NOMO-1 (cell line): ENCODE data around the gene CALHM2.
"Not testable (repeated sequence)": the region's sequence is repeated elsewhere in the genome, so short reads cannot be mapped to it uniquely, and the experiment has no call there.

Experiments
- DNase-seq, 2 experiments: peaks; one replicate each; lab custom pipeline; 2025; ENCODE audit not compliant: unreplicated experiment in 2 of 2; lab: John Stamatoyannopoulos, UW

CALHM2 gene

DNA sequence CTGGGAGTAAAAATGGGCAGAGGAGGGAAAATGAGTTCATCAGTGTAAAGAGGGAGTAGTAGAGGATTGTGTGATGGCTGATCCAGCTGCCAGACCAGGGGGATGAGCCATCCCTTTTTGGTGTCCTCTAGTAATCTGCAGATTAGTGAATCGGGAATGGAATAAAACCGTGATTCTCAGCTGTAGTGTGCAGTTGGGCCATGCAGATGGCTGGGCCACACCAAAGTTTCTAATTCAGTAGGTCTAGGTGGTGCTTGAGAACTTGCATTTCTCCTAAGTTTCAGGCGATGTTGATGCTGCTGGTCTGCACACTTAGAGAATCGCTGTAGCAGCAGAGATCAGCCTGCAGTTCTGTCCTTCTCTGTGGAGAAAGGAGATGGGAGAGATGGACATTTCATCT lies 33.1 kb downstream of the CALHM2 start:
- DNase-seq: no peak

DNA sequence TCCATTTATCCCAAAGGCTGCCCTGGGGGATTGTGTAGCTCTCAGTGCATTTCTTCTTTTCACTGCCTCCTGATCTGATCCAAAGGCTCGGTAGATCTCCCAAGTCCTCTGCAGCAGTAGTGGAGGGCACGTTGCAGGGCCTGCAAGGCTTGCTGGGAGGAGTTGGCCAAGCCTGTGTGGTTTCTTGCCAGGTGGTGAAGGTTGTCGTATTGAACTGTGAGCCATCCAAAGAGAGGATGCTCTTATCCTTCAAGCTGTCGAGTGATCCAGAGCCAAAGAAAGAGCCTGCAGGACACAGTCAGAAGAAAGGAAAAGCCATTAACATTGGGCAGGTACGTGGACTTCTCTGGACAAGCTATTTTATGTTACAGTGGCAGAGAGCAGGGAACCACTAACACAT lies 34.6 kb downstream of the CALHM2 start:
- no peak for DNase-seq

DNA sequence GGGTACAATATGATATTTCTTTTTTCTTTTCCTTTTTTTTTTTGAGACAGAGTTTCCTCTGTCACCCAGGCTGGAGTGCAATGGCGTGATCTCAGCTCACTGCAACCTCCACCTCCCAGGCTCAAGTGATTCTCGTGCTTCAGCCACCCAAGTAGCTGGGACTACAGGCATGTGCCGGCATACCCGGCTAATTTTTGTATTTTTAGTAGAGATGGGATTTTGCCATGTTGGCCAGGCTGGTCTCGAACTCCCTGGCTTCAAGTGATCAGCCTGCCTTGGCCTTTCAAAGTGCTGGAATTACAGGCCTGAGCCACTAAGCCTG lies 35.1 kb downstream of the CALHM2 start:
- not testable (repeated sequence) for DNase-seq

DNA sequence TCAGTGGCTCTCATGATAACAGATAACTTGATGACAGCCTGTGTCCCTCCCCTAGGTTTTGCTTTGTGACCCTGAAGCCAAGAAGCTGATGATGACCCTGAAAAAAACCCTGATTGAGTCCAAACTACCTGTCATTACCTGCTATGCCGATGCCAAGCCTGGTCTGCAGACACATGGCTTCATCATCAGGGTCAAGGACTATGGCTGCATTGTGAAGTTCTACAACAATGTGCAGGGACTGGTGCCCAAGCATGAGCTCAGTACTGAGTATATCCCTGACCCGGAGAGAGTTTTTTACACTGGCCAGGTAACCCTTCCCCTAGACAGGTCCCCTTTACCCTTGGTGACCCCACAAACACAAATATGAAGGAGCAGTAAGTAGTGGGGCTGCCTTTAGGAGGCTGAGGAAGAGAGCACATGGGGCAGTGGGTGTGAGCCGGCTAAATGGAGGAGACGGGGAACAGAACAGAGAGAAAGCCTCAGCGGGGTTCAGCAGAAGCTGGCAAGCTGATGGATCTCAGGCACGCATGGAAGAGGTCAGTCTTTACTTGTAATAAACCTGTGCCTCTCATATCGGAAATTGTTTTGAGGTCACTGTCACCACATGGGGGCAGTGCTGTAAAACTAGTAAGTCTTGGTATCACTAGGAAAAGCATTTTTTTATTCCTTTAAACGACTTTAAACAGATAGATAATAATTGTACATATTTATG lies 35.6 kb downstream of the CALHM2 start:
- peak in 1 of 2 experiments; percentile 35 for DNase-seq

DNA sequence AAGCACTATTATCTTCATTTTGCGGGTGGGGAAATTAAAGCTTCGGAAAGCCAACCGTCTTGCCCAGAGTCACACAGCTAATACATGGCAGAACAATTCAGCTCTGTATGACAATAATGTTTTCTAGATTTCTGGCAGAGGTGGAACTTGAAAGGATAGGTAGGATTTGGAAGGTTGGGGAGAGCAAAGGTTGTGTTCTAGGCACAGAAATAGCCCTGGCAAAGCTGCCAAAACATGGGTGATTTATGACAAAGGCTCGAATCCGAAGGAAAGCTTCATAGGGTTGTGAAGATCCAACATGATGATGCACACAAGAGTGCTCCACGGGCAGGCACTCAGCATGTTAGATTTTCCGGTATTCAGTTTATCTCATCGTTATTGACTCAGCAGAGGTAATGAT lies 36.6 kb downstream of the CALHM2 start:
- DNase-seq: no peak

DNA sequence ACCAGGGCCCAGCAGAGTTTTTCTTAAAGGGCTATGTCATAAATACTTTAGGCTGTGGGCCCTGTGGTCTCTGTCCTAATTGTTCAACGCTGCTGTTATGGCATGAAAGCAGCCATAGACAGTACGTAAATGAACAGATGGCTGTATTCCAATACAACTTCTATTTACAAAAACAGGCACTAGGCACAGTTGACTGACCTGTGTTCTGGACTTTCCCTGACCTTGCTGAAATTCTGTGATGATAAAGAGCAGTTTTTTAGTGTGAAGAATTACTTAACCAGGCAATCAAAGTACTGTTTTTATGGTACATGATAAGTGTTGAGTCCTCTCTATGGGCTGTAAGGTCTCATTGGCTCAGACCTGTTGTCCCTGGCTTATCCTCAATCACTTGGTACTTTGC lies 38.6 kb downstream of the CALHM2 start:
- no peak for DNase-seq

DNA sequence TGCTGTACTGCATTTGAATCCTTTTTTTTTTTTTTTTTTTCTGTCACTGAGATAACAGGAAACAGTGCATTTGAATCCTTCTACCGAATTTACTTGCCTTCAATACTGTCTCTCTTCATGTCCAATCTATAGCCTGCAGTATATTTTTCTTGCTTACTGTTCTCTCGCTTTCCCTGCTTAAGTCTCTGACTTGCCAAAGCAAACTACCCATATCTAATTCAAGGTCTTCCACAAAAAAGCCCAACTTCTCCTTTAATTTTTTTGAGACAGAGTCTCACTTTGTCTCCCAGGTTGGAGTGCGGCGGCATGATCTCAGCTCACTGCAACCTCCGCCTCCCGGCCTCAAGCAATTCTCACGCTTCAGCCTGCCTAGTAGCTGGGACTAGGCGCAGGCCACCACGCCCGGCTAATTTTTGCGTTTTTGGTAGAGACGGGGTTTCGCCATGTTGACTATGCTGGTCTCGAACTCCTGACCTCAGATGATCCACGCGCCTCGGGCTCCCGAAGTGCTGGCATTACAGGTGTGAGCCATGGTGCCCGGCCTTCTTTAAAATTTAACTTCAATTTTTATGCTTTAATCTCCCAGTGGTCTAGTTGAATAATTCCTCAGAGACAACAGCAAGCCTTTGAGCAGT lies 54.9 kb downstream of the CALHM2 start:
- DNase-seq: peak in 1 of 2 experiments; percentile 9

DNA sequence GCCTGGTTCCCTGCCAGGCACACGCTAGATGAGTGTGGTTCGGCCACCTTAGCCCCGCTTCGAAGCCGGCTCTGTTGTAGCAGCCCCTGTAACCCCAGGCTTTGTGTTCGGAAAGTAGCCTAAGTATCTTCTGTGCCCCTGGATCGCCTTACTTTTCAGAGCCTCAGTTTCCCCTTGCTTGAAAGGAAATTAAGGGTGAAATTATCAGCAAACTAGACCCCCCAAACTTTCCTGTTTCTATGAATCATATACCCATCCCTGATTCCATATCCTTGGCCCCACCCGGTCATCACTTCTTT lies 55.4 kb downstream of the CALHM2 start:
- DNase-seq: no peak
